Left lung (tissue), 14 donors: ENCODE measurements around the gene PPIL1. TPM values are rescaled to one million over a fixed set of nuclear protein-coding genes. Genes with fewer than 3 reads are reported as not detected.
A peak's percentile ranks its signal among the peaks of the same experiment; 100 is the strongest.

ENCODE experiments used
- ATAC-seq: fragments of 200-7000 bp; cut with Tn5 transposase; one replicate; pipeline ENCODE4 v1.9.1; 2020; ENCODE audit warnings: moderate library complexity
- DNase-seq, 4 donors: peaks; one replicate each; pipeline ENCODE4 v3.0.0-alpha.2; 2013 to 2020
- H3K27ac ChIP-seq, 2 donors: fragments of 200-600 bp; sonication (generic) in 1 of 2; one replicate each; pipeline versions ENCODE4 v1.5.0 to v1.8.0; 2020 to 2021
- H3K27me3 ChIP-seq, 2 donors: fragments of 200-600 bp; sonication (generic) in 1 of 2; one replicate each; pipeline versions ENCODE4 v1.5.0 to v1.8.0; 2020 to 2021
- H3K36me3 ChIP-seq, 2 donors: fragments of 200-600 bp; sonication (generic) in 1 of 2; one replicate each; pipeline versions ENCODE4 v1.5.0 to v1.8.0; 2020 to 2021
- H3K4me1 ChIP-seq, 2 donors: fragments of 200-600 bp; one replicate each; pipeline ENCODE4 v1.8.0; 2021
- H3K4me3 ChIP-seq, 2 donors: fragments of 200-600 bp; sonication (generic) in 1 of 2; one replicate each; pipeline versions ENCODE4 v1.5.0 to v1.8.0; 2020 to 2021; ENCODE audit warnings: mild to moderate bottlenecking in 1 of 2
- H3K9me3 ChIP-seq, 2 donors: fragments of 200-600 bp; sonication (generic) in 1 of 2; one replicate each; pipeline versions ENCODE4 v1.5.0 to v1.8.0; 2020 to 2021
- CTCF ChIP-seq, 2 donors: fragments of 200-600 bp; sonication (generic) in 1 of 2; IDR thresholded peaks; one replicate each; pipeline versions ENCODE4 v1.5.0 to v1.8.0; 2021; ENCODE audit warnings: antibody characterized with exemption in 2 of 2
- intact Hi-C, 2 donors: fragments of 100-400 bp; cut with DNase I; formaldehyde crosslinking; loops; one replicate each; pipeline versions ENCODE4 v1.11.2 to v1.14.2; 2022
- long read RNA-seq, 12 donors: library from polyadenylated mRNA in 2 of 12; unstranded in 2 of 12; transcript quantifications; one replicate each; pipeline ENCODE4 v2.0.0 and lab custom pipeline, GENCODE V29; 2019 to 2026
- polyA plus RNA-seq, 6 donors: library from polyadenylated mRNA; unstranded; fragments of 120-200 nt; gene quantifications; one replicate each; pipeline ENCODE4 v1.2.1, GENCODE V29; 2013; ENCODE audit not compliant: insufficient read length in 6 of 6
- total RNA-seq, 2 donors: library from RNA; stranded (reverse); fragmentation: NEBNext Ultra II Directional; extraction: Animal tissue kit (Norgen Biotek cat#: 25700); gene quantifications; one replicate each; pipeline ENCODE4 v1.2.1, GENCODE V29; 2021
- donor health status: DM: no; HTN: yes; CAD: no.
- donor health status: DM: no; HTN: no; CAD: no.

Gene PPIL1
- total RNA-seq: 10 to 100 TPM; 19.6 to 24.5 TPM
- polyA plus RNA-seq: 10 to 100 TPM; 31.9 to 45.3 (median 36.5) TPM
- long read RNA-seq, donor 1, transcript PPIL1-201 (4 exons, 1,739 nt): major isoform, 17 of 17 reads
- long read RNA-seq, donor 1, partial matches to known transcripts: 0 of 17 reads
- long read RNA-seq, donor 1, other reads (novel, unspliced or antisense): 0 of 17 reads
- long read RNA-seq, donor 2, transcript PPIL1-201 (4 exons, 1,739 nt): major isoform, 24 of 24 reads
- long read RNA-seq, donor 2, partial matches to known transcripts: 0 of 24 reads
- long read RNA-seq, donor 2, other reads (novel, unspliced or antisense): 0 of 24 reads
- long read RNA-seq, donor 3, transcript PPIL1-201 (4 exons, 1,739 nt): major isoform, 15 of 15 reads
- long read RNA-seq, donor 3, partial matches to known transcripts: 0 of 15 reads
- long read RNA-seq, donor 3, other reads (novel, unspliced or antisense): 0 of 15 reads
- long read RNA-seq, donor 4, transcript PPIL1-201 (4 exons, 1,739 nt): major isoform, 17 of 18 reads
- long read RNA-seq, donor 4, partial matches to known transcripts: 1 of 18 reads
- long read RNA-seq, donor 4, other reads (novel, unspliced or antisense): 0 of 18 reads
- long read RNA-seq, donor 5, transcript PPIL1-201 (4 exons, 1,739 nt): major isoform, 14 of 14 reads
- long read RNA-seq, donor 5, partial matches to known transcripts: 0 of 14 reads
- long read RNA-seq, donor 5, other reads (novel, unspliced or antisense): 0 of 14 reads
- long read RNA-seq, donor 6, transcript PPIL1-201 (4 exons, 1,739 nt): major isoform, 13 of 22 reads
- long read RNA-seq, donor 6, partial matches to known transcripts: 9 of 22 reads
- long read RNA-seq, donor 6, other reads (novel, unspliced or antisense): 0 of 22 reads
- long read RNA-seq, donor 7, transcript PPIL1-201 (4 exons, 1,739 nt): major isoform, 5 of 5 reads
- long read RNA-seq, donor 7, partial matches to known transcripts: 0 of 5 reads
- long read RNA-seq, donor 7, other reads (novel, unspliced or antisense): 0 of 5 reads
- long read RNA-seq, donor 8, transcript PPIL1-201 (4 exons, 1,739 nt): major isoform, 17 of 17 reads
- long read RNA-seq, donor 8, partial matches to known transcripts: 0 of 17 reads
- long read RNA-seq, donor 8, other reads (novel, unspliced or antisense): 0 of 17 reads
- long read RNA-seq, donor 9, partial matches to known transcripts: 0 of 1 reads
- long read RNA-seq, donor 9, other reads (novel, unspliced or antisense): 0 of 1 reads
- long read RNA-seq, donor 10, transcript PPIL1-201 (4 exons, 1,739 nt): major isoform, 15 of 15 reads
- long read RNA-seq, donor 10, partial matches to known transcripts: 0 of 15 reads
- long read RNA-seq, donor 10, other reads (novel, unspliced or antisense): 0 of 15 reads
- long read RNA-seq, donor 11, transcript PPIL1-201 (4 exons, 1,739 nt): major isoform, 25 of 51 reads
- long read RNA-seq, donor 11, partial matches to known transcripts: 20 of 51 reads
- long read RNA-seq, donor 11, other reads (novel, unspliced or antisense): 6 of 51 reads
- long read RNA-seq, donor 12, transcript PPIL1-201 (4 exons, 1,739 nt): major isoform, 13 of 33 reads
- long read RNA-seq, donor 12, partial matches to known transcripts: 12 of 33 reads
- long read RNA-seq, donor 12, other reads (novel, unspliced or antisense): 8 of 33 reads

DNA sequence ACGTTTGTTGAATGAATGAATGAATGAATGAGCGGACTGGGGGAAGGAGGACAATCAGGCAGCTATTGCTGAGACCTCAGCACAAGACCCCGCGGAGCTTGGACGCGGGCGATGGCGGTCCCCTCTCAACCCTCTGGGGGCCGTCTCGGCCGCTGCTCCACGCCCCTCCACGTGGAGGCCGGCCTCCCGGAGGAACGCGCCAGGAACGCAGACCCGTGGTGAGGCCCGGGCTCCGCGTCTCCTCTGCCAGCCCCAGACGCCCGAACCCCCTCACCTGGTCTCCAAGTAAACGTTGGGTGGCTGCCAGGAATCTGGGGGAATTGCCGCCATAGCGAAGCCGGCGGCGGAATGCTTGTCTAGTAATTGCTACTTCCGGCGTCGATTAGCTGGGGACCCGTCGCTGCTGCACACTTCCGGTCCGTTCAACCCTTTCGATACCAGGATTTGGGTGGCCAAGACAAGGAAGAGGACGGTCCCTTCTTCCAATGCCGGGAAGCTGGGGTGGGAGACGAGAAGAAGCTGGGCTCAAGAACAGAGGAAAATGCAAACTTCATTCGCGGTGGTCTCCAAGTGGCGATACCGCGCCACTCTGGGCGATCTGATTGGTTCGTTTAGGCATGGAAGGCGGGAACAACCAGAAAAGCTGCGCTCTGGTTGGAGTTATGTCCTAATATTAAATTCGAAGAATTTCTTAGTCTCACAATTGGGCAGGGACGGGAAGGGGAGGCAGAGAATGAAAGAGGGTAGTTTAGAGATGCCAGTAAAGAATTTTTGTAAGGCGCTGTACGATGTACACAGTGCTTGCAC, at the start of gene PPIL1:
Gene PPIL1, minus strand, starts transcription at position 361 of the 807 bp plus-strand sequence. Its CDS starts 31 bp downstream, at position 330.
- Histone ChIP-seq H3K9me3 (no peaks in the 10 kb centered on the region), H3K27ac (peak within 1 kb of the TSS; percentile 84 to 93), H3K4me1 (peaks cover 0 to 28% of the 10 kb centered on the region in 2 donors), H3K27me3 (peaks cover 3 to 12% of the 10 kb centered on the region in 2 donors), H3K4me3 (peak within 1 kb of the TSS; percentile 86 to 90), H3K36me3 (peaks cover 0 to 17% of the 10 kb centered on the region in 2 donors)
- ATAC-seq (peak; percentile 95), DNase-seq (peak; percentile 78 to 95 (median 90))
- intact Hi-C loops: no loop called here
- no peak for TF ChIP-seq CTCF (IDR thresholded peaks at IDR 0.05)

GRCh38 chr6:36924131-36924530, 49.5 kb upstream of the PPIL1 start:
- ATAC-seq: no peak
- no peak overlapping the region for H3K4me3 ChIP-seq
- H3K27ac ChIP-seq: no peak overlapping the region
- no peak for DNase-seq
- peaks cover 0 to 69% of the 10 kb centered on the region in 2 donors for H3K36me3 ChIP-seq
- intact Hi-C loops: no loop called here
- H3K27me3 ChIP-seq: no peaks in the 10 kb centered on the region
- H3K9me3 ChIP-seq: no peaks in the 10 kb centered on the region
- peaks cover 4 to 16% of the 10 kb centered on the region in 2 donors for H3K4me1 ChIP-seq
- no peak for TF ChIP-seq CTCF (IDR thresholded peaks at IDR 0.05)

GRCh38 chr6:36920546-36920945, 45.9 kb upstream of the PPIL1 start:
- Histone ChIP-seq H3K4me3 (no peak overlapping the region), H3K36me3 (peaks cover 0 to 100% of the 10 kb centered on the region in 2 donors), H3K9me3 (no peaks in the 10 kb centered on the region), H3K27ac (peak overlapping the region; percentile 55 to 58), H3K4me1 (peaks cover 26% of the 10 kb centered on the region in 2 donors), H3K27me3 (no peaks in the 10 kb centered on the region)
- intact Hi-C loops: no loop called here
- DNase-seq: peak in 1 of 4 donors; percentile 58
- ATAC-seq: peak; percentile 5
- TF ChIP-seq CTCF (IDR thresholded peaks at IDR 0.05): no peak

DNA sequence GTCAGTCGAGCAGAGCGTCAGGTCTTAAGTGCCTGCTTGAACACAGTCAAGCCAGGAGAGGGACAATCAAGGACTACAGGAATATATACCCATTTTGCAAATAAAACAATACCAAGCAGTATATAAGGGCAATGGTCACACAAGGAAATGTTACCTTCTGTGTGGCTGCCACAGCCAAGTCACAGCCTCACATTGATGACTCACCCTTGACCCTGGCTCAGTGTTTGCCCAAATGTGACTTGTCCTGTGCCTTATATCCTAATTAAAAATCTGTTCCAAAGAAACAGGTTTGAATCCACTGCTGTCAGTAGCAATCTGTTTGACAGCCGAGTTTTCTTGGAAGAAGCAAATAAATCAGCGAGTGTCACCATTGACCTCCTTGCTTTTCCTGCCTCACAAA, 45.4 kb upstream of the PPIL1 start:
- DNase-seq: no peak
- Histone ChIP-seq H3K36me3 (peaks cover 0 to 100% of the 10 kb centered on the region in 2 donors), H3K27ac (peak overlapping the region; percentile 55 to 58), H3K9me3 (no peaks in the 10 kb centered on the region), H3K4me1 (peaks cover 26 to 27% of the 10 kb centered on the region in 2 donors), H3K27me3 (no peaks in the 10 kb centered on the region), H3K4me3 (no peak overlapping the region)
- TF ChIP-seq CTCF (IDR thresholded peaks at IDR 0.05): no peak
- peak; percentile 5 for ATAC-seq
- intact Hi-C loops: no loop called here
